GM08714 (cell line): ENCODE measurements around the gene SYNDIG1L.

Source experiments
- H3K4me3 ChIP-seq: fragments of 200-500 bp; sonication (Bioruptor generic); 2 replicates; pipeline ENCODE4 v1.5.1; 2014; ENCODE audit warnings: mild to moderate bottlenecking, low read length, inconsistent platforms
- ZNF274 ChIP-seq: IDR thresholded peaks from 2 replicates; pipeline ENCODE4 v1.6.1; 2012; ENCODE audit warnings: mild to moderate bottlenecking, low read depth, low read length

The SYNDIG1L gene

DNA sequence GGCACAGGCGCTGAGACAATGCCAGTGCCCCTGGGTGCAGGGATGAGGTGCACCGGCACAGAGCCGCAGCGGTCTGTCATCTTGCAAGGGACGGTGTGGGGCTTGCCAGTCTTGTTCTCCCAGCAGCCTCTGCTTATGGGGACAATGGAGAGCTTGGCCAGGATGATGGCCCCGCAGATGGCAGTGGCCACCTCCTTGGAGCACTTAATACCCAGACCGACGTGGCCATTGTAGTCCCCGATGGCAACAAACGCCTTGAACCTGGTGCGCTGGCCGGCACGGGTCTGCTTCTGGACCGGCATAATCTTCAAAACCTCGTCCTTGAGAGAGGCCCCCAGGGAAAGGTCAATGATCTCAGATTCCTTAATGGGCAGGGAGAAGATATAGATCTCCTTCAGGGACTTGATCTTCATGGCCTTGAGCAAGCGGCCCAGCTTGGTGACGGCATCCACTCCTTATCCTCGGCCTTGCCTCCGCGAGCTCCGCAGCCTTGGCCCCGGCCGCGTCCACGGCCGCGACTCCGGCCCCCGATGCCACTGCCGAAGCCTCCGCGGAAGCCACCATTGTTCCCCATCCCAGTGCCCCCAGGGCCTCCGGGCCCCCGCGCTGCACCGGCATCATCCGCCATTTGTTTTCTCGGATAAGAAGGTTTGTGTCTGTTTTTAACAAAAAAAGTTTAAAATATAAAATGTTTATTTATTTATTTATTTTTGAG is 47.9 kb downstream of the SYNDIG1L start:
- TF ChIP-seq ZNF274 = no peak
- H3K4me3 ChIP-seq = no peak overlapping the region

- no peak overlapping the region for H3K4me3 ChIP-seq
- TF ChIP-seq ZNF274 = no peak
These were observed 57.6 kb downstream of the SYNDIG1L start for GRCh38 chr14:74368441-74368840.

GRCh38 chr14:74368026-74368425 is 58.0 kb downstream of the SYNDIG1L start:
- no peak for TF ChIP-seq ZNF274
- no peak overlapping the region for H3K4me3 ChIP-seq

- TF ChIP-seq ZNF274 = no peak
- H3K4me3 ChIP-seq = no peak overlapping the region
These were observed 61.6 kb downstream of the SYNDIG1L start for GRCh38 chr14:74364271-74364880.

DNA sequence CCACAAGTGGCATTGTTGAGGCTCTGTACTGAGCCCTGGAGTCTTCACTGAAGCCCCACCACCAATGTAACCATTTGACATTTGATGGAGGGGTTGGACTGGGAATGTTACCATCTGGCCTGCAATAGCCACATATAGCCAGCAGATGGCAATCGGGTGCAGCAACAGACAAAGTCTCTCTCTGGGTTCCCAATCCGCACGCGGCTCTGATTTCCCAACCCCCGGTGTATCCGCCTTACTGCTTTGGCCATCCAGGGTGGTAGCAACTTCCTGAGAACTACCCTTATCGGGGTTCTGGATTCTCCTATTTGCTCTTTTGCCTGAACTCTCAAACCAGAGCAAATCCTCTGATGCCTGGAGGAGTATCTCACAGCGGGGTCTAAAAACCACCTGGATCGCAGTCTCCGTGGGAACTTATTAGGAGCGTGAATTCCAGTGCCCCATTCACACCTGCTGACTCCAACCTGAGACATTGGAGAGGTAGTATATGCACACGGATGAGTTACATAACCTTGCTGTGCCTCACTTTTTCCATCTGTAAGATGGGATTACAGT is 63.6 kb downstream of the SYNDIG1L start:
- H3K4me3 ChIP-seq = no peak overlapping the region
- no peak for TF ChIP-seq ZNF274

- no peak for TF ChIP-seq ZNF274
- no peak overlapping the region for H3K4me3 ChIP-seq
These were observed 65.8 kb downstream of the SYNDIG1L start for GRCh38 chr14:74360163-74360562.

GRCh38 chr14:74358176-74358829 is 67.7 kb downstream of the SYNDIG1L start:
- no peak overlapping the region for H3K4me3 ChIP-seq
- TF ChIP-seq ZNF274 = no peak

DNA sequence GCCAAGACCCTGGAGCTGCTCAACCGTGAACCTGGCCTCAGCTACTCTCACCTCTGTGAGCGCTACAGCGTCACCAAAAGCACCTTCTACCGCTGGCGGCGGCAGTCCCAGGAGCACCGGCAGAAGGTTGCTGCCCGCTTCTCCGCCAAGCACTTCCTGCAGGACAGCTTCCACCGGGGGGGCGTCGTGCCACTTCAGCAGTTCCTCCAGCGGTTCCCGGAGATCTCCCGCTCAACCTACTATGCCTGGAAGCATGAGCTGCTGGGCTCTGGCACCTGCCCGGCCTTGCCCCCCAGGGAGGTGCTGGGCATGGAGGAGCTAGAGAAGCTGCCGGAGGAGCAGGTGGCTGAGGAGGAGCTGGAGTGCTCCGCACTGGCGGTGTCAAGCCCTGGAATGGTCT is 68.4 kb downstream of the SYNDIG1L start:
- no peak for TF ChIP-seq ZNF274
- no peak overlapping the region for H3K4me3 ChIP-seq

- no peak for TF ChIP-seq ZNF274
- no peak overlapping the region for H3K4me3 ChIP-seq
These were observed 69.0 kb downstream of the SYNDIG1L start for GRCh38 chr14:74356892-74357575.
